T47D (cell line): ENCODE data around the gene TXNDC17.
"Not testable (repeated sequence)": the region's sequence is repeated elsewhere in the genome, so short reads cannot be mapped to it uniquely, and the experiment has no call there.

Source experiments
- DNase-seq, 2 experiments: peaks; one replicate each; pipeline versions ENCODE4 v3.0.0 to v3.0.0-alpha.2; 2011 to 2012; ENCODE audit warnings: low read depth in 1 of 2, low spot score in 1 of 2
- JUND ChIP-seq: IDR thresholded peaks from 2 replicates; pipeline ENCODE4 v1.6.1; 2012; ENCODE audit warnings: low read depth
- in situ Hi-C: cut with HindIII; loops from 2 replicates; pipeline ENCODE4 v1.10.0; 2016; ENCODE audit warnings: low sequenced_read_pairs, low pct_unique_long_range_greater_than_20kb

The TXNDC17 gene

DNA sequence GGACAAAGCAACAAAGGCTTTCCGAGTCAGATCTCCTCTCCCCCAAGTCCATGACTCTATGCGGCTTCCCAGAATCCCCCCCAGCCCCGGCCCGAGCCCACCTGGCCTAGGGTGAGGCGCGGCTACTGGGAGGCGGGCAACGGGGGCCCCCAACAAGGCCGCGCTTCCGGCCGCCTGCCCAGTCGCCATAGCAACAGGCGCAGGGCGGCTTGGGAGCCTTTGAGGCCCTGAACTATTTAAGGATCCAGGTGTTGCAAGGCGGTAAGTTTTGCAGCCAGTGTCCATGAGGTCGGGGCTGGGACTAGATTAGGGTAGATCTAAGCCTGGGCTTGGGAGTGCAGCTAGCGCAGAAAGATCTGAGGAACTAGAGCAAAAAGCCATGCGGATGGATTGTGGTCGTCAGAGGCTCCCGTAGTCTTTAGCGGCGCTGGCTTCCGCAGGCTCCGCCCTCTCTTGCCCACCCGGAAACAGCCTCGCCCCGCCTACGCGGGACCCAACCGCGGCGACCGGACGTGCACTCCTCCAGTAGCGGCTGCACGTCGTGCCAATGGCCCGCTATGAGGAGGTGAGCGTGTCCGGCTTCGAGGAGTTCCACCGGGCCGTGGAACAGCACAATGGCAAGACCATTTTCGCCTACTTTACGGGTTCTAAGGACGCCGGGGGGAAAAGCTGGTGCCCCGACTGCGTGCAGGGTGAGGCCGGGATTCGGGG, at the start of gene TXNDC17, which contains the start of gene KIAA0753:
Gene TXNDC17, plus strand, starts transcription at position 525 of the 711 bp plus-strand sequence. Its CDS starts 23 bp downstream, at position 548.
Gene KIAA0753, minus strand, starts transcription at position 176 of the 711 bp plus-strand sequence. CDS start 5,608 bp downstream, outside the sequence.
- TF ChIP-seq JUND: no peak
- in situ Hi-C loops: no loop called here
- peak; percentile 28 to 78 for DNase-seq

DNA sequence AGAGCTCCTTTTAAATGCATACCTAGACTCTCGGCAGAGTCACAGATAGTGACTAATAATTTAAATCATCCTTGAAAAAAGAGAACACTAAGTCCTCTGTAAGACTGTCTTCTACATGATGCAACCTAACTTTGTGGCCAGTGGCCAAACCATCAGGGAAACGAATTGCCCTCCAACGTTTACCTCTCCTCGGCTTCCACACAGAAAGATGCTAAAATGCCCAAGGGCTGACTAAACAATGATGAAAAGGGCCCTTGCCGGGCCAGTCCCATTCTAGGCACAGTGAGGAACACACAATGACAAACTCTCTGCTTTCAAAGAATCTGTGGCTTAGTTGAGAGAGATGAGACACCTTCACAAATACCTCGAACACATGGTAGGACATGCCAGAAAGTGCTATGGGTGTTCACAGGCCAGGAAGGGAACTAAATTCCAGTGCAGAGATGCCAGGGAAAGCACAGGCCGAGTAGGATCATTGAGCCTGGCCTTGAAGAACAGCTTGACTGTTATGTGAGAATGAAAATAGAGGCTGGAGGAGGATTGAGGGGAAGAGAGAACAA, 49.2 kb upstream of the TXNDC17 start:
- in situ Hi-C loops: no loop called here
- DNase-seq: no peak
- TF ChIP-seq JUND: no peak

DNA sequence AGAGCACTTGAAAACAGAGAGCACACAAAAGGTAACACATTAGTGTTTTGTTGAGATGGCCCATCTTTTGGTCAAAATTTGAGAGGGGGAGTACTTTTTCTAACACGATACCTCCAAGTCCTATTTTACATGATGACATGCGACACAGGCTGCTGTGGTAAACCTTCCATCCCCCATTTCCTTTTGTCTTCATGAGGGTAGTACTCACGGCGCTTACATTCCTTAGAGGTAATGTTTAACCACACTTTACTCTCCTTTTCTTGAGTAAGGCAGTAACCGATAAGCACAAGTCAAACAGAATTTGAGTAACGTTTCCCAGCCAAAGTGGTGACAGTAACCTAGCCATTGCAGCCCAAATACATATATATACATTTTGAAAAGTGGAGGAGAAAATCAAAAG, 48.7 kb upstream of the TXNDC17 start:
- no peak for DNase-seq
- in situ Hi-C loops: no loop called here
- TF ChIP-seq JUND: no peak

DNA sequence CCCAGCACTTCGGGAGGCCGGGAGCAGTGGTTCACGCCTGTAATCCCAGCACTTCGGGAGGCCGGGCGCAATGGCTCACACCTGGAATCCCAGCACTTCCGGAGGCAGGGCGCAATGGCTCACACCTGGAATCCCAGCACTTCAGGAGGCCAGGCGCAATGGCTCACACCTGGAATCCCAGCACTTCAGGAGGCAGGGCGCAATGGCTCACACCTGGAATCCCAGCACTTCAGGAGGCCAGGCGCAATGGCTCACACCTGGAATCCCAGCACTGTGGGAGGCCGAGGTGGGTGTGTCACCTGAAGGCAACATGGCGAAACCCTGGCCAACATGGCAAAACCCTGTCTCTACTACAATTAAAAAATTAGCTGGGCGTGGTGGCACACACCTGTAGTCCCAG, 47.5 kb upstream of the TXNDC17 start:
- in situ Hi-C loops, DNase-seq: not testable (repeated sequence)

DNA sequence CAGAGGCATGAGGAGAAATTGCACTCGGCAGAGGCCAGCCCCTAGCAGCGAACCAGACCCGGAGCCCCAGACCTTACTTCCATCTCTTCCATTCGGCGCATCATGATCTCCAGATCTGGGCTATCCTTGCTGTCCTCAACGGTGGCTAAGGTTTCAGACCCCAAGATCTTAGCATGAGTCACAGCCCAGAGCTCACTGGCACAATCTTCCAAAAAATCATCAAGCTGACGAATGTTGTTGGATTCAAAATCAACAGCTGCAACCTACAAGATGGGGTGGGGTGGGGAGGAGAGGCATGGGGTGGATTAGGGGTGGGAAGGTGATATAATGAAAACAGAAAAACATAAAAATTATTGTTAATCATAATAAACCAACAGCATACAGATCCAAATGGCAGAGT, 44.8 kb upstream of the TXNDC17 start:
- in situ Hi-C loops: no loop called here
- TF ChIP-seq JUND: no peak
- no peak for DNase-seq

DNA sequence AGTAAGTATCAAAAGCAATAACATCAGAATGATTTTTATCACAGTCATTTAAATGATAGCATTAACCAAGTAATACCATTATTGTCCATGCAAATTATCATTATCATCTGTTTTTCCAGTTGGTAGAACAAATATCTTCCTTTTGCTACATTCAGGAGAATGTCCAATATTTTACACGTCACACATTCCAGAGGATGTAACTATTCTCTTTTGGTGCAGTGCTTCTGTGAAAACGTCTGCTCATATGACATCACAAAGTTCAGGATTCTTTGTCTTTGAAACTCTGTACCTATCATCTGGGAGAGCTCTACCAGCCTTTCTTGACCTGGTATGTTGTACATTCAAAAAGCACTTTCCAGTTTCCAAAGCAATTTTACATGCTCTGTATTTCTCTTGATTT, 44.3 kb upstream of the TXNDC17 start:
- no peak for TF ChIP-seq JUND
- in situ Hi-C loops: no loop called here

DNA sequence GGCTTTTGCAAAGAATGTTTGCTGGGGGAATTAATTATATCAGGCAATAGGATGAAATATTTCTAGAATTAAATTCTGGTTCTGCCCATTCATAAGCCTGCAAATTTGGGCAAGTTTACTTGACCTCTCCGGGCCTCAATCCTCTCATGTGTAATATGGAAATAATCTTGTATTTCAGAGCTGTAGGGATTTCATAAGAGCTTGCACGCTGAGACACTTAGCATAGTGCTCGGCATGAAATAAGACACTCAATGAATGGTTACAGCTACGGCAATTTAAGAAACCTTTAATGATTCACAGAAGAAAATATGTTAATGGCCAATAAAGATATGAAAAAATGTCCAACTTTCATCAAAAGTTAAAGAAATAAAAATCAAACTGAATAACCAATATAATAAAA, 43.9 kb upstream of the TXNDC17 start:
- no peak for TF ChIP-seq JUND

More for the DNA sequence above, 44.3 kb upstream of the TXNDC17 start:
- no peak for DNase-seq

DNA sequence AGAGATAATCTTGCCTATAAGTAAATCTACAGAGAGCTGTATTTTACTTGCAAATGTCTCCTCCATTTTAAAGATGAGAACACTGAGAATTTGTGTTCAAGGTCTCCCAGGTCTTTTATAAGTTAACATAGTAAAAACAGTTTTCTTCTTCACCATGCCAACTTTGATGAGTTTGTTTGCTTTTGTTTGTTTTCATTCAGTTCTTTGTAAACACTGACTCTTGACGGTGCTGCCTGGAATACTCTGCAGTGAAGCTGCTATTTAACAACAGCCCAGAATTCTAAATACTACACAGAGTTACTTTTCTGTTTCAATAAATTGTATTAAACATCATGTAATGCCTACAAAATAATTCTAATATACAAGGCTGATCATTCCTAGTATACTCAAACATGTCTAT, 43.1 kb upstream of the TXNDC17 start:
- in situ Hi-C loops: no loop called here
- no peak for DNase-seq
- TF ChIP-seq JUND: no peak

More for the DNA sequence above, 43.9 kb upstream of the TXNDC17 start:
- in situ Hi-C loops: no loop called here
- no peak for DNase-seq

DNA sequence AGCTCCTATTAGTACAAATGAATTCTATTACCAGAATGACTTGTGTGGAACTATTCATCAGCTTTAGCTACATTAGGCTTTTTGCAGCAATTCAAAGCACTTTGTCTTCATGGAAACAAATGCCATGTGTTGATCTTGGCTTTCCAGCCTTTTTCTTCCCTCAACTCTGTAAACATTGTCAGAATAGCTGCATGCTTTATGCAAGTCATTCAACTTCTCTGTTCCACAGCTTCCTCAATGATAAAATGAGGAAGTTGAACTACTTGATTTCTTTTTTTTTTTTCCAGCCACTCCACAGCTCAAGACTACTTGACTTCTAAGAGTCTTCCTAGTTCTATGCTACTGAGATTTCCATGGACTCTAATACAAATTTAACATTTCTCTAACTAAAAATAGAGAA, 41.5 kb upstream of the TXNDC17 start:
- no peak for TF ChIP-seq JUND
- DNase-seq: peak in 1 of 2 experiments; percentile 55
- in situ Hi-C loops: no loop called here

DNA sequence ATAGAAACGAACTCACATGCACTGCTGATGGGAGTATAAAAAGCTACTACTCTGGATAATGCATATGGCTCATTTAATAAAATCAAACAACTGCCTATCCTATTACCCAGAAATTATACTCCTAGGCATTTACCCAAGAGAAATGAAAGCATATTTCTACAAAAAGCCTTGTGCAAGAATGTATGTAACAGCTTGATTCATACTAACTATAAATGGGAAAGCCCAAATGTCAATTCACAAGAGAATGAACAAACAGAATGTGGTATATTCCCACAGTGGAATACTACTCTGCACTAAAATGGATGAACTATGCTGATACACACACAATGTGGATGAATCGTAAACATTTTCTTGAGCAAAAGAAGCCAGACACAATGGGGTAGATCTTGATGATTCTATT, 38.7 kb upstream of the TXNDC17 start:
- no peak for TF ChIP-seq JUND
- in situ Hi-C loops: no loop called here

DNA sequence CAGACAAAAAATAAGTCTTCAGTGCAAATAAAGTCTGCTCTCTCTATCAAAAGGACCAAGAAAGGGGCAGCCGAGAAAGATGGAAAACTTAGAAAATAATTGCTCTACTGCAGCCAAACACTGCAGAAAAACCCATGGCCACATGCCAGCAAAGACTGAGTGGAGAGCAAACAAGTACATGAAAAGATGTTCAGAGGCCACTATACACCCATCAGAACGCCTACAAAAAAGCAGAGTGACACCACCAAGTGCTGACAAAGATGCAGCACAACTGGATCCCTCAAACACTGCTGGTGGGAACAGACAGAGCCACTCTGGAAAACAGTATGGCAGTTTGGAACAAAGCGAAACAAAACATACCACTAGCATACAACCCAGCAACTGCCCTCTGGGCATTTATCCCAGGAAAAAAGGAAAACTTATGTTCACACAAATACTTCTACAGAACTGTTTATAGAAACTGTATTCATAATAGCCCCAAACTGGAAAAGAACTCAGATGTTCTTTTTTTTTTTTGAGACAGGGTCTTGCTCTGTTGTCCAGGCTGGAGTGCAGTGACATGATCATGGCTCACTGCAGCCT, 37.0 kb upstream of the TXNDC17 start:
- peak in 1 of 2 experiments; percentile 19 for DNase-seq
- in situ Hi-C loops: no loop called here
- TF ChIP-seq JUND: no peak

More for the DNA sequence above, 38.7 kb upstream of the TXNDC17 start:
- DNase-seq: no peak

DNA sequence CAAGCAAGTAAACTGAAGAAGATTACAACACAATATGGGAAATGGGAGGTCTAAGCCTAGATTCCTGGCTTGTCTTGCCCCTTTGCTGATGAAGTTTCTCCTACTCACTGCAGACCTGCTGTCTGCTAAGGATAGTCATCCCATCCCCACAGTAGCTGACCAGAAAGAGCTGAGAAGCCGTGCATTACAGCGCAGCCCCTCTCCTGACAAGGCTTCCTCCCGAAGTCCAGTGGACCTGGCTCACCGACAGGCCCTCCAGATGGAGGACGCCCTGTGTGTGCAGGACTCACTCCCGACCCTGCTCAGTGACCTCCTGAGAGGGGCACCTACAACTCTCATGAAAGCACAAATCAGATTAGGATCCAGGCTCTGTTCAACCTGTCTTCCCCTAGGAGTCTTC, 35.7 kb upstream of the TXNDC17 start:
- in situ Hi-C loops: no loop called here
- TF ChIP-seq JUND: no peak

DNA sequence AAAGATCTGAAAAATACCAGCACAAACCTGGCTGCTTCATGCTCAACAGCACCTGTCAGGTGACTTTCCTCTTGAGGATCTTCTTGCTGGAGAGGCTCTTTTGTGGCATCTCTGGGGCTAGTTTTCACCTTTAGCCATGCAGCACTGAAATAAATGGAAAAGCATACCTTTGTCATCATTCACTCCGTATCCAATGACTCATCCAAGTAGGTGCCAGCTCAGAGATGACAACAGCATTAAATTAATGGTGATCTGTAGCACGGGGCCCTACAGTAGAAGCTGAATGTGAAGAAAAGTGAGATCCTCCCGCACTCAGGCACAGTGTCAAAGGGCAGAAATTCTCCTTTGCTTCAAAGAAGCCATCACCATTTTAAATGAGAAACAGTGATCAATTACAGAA, 32.5 kb upstream of the TXNDC17 start:
- in situ Hi-C loops: no loop called here
- DNase-seq: no peak
- no peak for TF ChIP-seq JUND

More for the DNA sequence above, 35.7 kb upstream of the TXNDC17 start:
- no peak for DNase-seq
